ENCODE measurements around the gene RBM47. TPM values are rescaled to one million over a fixed set of nuclear protein-coding genes. Genes with fewer than 3 reads are reported as not detected.
A peak's percentile ranks its signal among the peaks of the same experiment; 100 is the strongest.

RBM47 gene
- total and polyA plus RNA-seq, 2 experiments from 2014 or later = 35.6 to 139 TPM

DNA sequence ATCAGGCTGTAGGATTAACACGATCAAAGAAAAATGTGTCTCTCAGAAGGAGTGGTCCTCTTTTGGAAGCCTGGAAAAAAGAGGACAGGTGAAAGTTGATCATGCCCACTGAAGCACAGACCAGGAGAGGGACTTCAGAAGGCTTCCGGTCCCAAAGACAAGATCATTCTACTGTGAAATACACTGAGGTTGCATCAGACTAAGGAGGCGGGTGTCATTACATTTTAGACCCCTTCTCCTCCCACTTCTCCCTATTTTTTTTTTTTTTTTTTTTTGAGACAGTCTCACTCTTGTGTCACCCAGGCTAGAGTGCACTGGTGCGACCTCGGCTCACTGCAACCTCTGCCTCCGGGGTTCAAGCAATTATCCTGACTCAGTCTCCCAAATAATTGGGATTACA lies 67.5 kb downstream of the RBM47 start:
- Histone ChIP-seq H3K27me3 (ENCODE audit: insufficient read depth) (no peaks in the 10 kb centered on the region), H3K27ac (ENCODE audit: low read depth) (no peak overlapping the region), H3K4me3 (no peak overlapping the region), H2AFZ (no peak overlapping the region), H3K36me3 (ENCODE audit: insufficient read depth) (no peaks in the 10 kb centered on the region), H3F3A (replicated peaks; ENCODE audit: low read depth) (no peaks in the 10 kb centered on the region; the same call in 1 of the 2 replicates), H3K4me2 (no peak overlapping the region), H3K9me2 (ENCODE audit: insufficient read depth) (no peaks in the 10 kb centered on the region), H4K20me1 (replicated peaks; ENCODE audit: insufficient read depth) (peaks cover 30% of the 10 kb centered on the region), H3K4me1 (ENCODE audit: insufficient read depth) (peaks cover 17% of the 10 kb centered on the region), H3K79me2 (replicated peaks; ENCODE audit: insufficient read depth) (peaks cover 100% of the 10 kb centered on the region)
- no peak for ATAC-seq
- H3K36me3 Mint-ChIP-seq (ENCODE audit: low read depth) = peaks cover 10% of the 10 kb centered on the region; the same call in 2 of the 3 replicates
- peaks cover 7% of the 10 kb centered on the region for H3K27me3 Mint-ChIP-seq (ENCODE audit: insufficient read depth, low read depth, poor library complexity)
- peaks cover 40% of the 10 kb centered on the region for H3K4me1 Mint-ChIP-seq
- no peaks in the 10 kb centered on the region for H3K9me3 Mint-ChIP-seq
- no peak for TF ChIP-seq POLR2AphosphoS5 (IDR thresholded peaks at IDR 0.05; ENCODE audit: low read depth)
- TF ChIP-seq JUNB (IDR thresholded peaks at IDR 0.05; ENCODE audit: unreplicated experiment) = no peak
- TF ChIP-seq EZH2phosphoT487 (IDR thresholded peaks at IDR 0.05; ENCODE audit: unreplicated experiment) = no peak
- TF ChIP-seq, protein P1, sequence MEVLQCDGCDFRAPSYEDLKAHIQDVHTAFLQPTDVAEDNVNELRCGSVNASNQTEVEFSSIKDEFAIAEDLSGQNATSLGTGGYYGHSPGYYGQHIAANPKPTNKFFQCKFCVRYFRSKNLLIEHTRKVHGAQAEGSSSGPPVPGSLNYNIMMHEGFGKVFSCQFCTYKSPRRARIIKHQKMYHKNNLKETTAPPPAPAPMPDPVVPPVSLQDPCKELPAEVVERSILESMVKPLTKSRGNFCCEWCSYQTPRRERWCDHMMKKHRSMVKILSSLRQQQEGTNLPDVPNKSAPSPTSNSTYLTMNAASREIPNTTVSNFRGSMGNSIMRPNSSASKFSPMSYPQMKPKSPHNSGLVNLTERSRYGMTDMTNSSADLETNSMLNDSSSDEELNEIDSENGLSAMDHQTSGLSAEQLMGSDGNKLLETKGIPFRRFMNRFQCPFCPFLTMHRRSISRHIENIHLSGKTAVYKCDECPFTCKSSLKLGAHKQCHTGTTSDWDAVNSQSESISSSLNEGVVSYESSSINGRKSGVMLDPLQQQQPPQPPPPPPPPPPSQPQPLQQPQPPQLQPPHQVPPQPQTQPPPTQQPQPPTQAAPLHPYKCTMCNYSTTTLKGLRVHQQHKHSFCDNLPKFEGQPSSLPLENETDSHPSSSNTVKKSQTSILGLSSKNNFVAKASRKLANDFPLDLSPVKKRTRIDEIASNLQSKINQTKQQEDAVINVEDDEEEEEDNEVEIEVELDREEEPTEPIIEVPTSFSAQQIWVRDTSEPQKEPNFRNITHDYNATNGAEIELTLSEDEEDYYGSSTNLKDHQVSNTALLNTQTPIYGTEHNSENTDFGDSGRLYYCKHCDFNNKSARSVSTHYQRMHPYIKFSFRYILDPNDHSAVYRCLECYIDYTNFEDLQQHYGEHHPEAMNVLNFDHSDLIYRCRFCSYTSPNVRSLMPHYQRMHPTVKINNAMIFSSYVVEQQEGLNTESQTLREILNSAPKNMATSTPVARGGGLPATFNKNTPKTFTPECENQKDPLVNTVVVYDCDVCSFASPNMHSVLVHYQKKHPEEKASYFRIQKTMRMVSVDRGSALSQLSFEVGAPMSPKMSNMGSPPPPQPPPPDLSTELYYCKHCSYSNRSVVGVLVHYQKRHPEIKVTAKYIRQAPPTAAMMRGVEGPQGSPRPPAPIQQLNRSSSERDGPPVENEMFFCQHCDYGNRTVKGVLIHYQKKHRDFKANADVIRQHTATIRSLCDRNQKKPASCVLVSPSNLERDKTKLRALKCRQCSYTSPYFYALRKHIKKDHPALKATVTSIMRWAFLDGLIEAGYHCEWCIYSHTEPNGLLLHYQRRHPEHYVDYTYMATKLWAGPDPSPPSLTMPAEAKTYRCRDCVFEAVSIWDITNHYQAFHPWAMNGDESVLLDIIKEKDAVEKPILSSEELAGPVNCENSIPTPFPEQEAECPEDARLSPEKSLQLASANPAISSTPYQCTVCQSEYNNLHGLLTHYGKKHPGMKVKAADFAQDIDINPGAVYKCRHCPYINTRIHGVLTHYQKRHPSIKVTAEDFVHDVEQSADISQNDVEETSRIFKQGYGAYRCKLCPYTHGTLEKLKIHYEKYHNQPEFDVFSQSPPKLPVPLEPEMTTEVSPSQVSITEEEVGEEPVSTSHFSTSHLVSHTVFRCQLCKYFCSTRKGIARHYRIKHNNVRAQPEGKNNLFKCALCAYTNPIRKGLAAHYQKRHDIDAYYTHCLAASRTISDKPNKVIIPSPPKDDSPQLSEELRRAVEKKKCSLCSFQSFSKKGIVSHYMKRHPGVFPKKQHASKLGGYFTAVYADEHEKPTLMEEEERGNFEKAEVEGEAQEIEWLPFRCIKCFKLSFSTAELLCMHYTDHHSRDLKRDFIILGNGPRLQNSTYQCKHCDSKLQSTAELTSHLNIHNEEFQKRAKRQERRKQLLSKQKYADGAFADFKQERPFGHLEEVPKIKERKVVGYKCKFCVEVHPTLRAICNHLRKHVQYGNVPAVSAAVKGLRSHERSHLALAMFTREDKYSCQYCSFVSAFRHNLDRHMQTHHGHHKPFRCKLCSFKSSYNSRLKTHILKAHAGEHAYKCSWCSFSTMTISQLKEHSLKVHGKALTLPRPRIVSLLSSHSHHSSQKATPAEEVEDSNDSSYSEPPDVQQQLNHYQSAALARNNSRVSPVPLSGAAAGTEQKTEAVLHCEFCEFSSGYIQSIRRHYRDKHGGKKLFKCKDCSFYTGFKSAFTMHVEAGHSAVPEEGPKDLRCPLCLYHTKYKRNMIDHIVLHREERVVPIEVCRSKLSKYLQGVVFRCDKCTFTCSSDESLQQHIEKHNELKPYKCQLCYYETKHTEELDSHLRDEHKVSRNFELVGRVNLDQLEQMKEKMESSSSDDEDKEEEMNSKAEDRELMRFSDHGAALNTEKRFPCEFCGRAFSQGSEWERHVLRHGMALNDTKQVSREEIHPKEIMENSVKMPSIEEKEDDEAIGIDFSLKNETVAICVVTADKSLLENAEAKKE (CRISPR knock-in tag; IDR thresholded peaks at IDR 0.05) = no peak
- TF ChIP-seq, protein P2, sequence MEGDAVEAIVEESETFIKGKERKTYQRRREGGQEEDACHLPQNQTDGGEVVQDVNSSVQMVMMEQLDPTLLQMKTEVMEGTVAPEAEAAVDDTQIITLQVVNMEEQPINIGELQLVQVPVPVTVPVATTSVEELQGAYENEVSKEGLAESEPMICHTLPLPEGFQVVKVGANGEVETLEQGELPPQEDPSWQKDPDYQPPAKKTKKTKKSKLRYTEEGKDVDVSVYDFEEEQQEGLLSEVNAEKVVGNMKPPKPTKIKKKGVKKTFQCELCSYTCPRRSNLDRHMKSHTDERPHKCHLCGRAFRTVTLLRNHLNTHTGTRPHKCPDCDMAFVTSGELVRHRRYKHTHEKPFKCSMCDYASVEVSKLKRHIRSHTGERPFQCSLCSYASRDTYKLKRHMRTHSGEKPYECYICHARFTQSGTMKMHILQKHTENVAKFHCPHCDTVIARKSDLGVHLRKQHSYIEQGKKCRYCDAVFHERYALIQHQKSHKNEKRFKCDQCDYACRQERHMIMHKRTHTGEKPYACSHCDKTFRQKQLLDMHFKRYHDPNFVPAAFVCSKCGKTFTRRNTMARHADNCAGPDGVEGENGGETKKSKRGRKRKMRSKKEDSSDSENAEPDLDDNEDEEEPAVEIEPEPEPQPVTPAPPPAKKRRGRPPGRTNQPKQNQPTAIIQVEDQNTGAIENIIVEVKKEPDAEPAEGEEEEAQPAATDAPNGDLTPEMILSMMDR (conservative IDR thresholded peaks at IDR 0.05; ENCODE audit: low read depth in 2 of 2) = no peak
- TF ChIP-seq CREB1 (CRISPR knock-in tag; IDR thresholded peaks at IDR 0.05; ENCODE audit: low read depth) = no peak
- TF ChIP-seq STAT1 (IDR thresholded peaks at IDR 0.05; ENCODE audit: unreplicated experiment) = no peak
- TF ChIP-seq, protein P3, sequence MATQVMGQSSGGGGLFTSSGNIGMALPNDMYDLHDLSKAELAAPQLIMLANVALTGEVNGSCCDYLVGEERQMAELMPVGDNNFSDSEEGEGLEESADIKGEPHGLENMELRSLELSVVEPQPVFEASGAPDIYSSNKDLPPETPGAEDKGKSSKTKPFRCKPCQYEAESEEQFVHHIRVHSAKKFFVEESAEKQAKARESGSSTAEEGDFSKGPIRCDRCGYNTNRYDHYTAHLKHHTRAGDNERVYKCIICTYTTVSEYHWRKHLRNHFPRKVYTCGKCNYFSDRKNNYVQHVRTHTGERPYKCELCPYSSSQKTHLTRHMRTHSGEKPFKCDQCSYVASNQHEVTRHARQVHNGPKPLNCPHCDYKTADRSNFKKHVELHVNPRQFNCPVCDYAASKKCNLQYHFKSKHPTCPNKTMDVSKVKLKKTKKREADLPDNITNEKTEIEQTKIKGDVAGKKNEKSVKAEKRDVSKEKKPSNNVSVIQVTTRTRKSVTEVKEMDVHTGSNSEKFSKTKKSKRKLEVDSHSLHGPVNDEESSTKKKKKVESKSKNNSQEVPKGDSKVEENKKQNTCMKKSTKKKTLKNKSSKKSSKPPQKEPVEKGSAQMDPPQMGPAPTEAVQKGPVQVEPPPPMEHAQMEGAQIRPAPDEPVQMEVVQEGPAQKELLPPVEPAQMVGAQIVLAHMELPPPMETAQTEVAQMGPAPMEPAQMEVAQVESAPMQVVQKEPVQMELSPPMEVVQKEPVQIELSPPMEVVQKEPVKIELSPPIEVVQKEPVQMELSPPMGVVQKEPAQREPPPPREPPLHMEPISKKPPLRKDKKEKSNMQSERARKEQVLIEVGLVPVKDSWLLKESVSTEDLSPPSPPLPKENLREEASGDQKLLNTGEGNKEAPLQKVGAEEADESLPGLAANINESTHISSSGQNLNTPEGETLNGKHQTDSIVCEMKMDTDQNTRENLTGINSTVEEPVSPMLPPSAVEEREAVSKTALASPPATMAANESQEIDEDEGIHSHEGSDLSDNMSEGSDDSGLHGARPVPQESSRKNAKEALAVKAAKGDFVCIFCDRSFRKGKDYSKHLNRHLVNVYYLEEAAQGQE (IDR thresholded peaks at IDR 0.05; ENCODE audit: unreplicated experiment) = no peak
- TF ChIP-seq NANOG (IDR thresholded peaks at IDR 0.05; ENCODE audit: borderline replicate concordance) = no peak
- TF ChIP-seq EZH2 (IDR thresholded peaks at IDR 0.05; ENCODE audit: low read depth, unreplicated experiment) = no peak
- TF ChIP-seq, protein P4, sequence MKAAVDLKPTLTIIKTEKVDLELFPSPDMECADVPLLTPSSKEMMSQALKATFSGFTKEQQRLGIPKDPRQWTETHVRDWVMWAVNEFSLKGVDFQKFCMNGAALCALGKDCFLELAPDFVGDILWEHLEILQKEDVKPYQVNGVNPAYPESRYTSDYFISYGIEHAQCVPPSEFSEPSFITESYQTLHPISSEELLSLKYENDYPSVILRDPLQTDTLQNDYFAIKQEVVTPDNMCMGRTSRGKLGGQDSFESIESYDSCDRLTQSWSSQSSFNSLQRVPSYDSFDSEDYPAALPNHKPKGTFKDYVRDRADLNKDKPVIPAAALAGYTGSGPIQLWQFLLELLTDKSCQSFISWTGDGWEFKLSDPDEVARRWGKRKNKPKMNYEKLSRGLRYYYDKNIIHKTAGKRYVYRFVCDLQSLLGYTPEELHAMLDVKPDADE (IDR thresholded peaks at IDR 0.05) = no peak
- TF ChIP-seq ZNF114 (CRISPR knock-in tag; IDR thresholded peaks at IDR 0.05) = no peak
- no peak for TF ChIP-seq ZNF331 (CRISPR knock-in tag; IDR thresholded peaks at IDR 0.05; ENCODE audit: low read depth)
- H3K4me3 Mint-ChIP-seq = no peak overlapping the region
- no peak for DNase-seq (ENCODE audit: low spot score)
- peak overlapping the region; percentile 92 for H3K27ac Mint-ChIP-seq

Data from GM23338 (cell line).